ENCODE results near the gene ALAS1. TPM values are rescaled to one million over a fixed set of nuclear protein-coding genes. Genes with fewer than 3 reads are reported as not detected.
"Not testable (repeated sequence)": the region's sequence is repeated elsewhere in the genome, so short reads cannot be mapped to it uniquely, and the experiment has no call there.

ALAS1 gene
- total RNA-seq, 4 donors from 2014 or later, result 61.0 to 99.8 (median 68.4) TPM

GRCh38 chr3:52150860-52151259, 47.1 kb upstream of the ALAS1 start:
- H3K4me1 ChIP-seq, result peaks cover 8 to 10% of the 10 kb centered on the region in 2 donors
- in situ Hi-C loops (cut with MboI; ENCODE audit: low sequenced_read_pairs in 4 of 4), result no loop called here
- no peak for TF ChIP-seq CTCF (IDR thresholded peaks at IDR 0.05 in 4 of 5, conservative IDR thresholded peaks at IDR 0.05 in 1 of 5)
- no peak for TF ChIP-seq POLR2A (IDR thresholded peaks at IDR 0.05)
- no peak overlapping the region for H3K27ac ChIP-seq
- H3K9me3 ChIP-seq, result no peaks in the 10 kb centered on the region
- H3K27me3 ChIP-seq, result no peaks in the 10 kb centered on the region
- ATAC-seq (no peak), DNase-seq (no peak)
- H3K36me3 ChIP-seq, result no peaks in the 10 kb centered on the region
- H3K4me3 ChIP-seq, result no peak overlapping the region
- intact Hi-C loops (cut with DNase I; ENCODE audit: low total_unique reads), result no loop called here

- in situ Hi-C loops (cut with MboI; ENCODE audit: low sequenced_read_pairs in 4 of 4); H3K27ac ChIP-seq; H3K36me3 ChIP-seq; H3K27me3 ChIP-seq; H3K4me3 ChIP-seq; DNase-seq; intact Hi-C loops (cut with DNase I; ENCODE audit: low total_unique reads); ATAC-seq; H3K9me3 ChIP-seq: not testable (repeated sequence)
- peaks cover 8 to 10% of the 10 kb centered on the region in 2 donors for H3K4me1 ChIP-seq
Observed at GRCh38 chr3:52151991-52152390, 46.0 kb upstream of the ALAS1 start.

- no peaks in the 10 kb centered on the region for H3K36me3 ChIP-seq
- peak overlapping the region; percentile 84 to 97 (median 96) for H3K27ac ChIP-seq
- TF ChIP-seq POLR2A (IDR thresholded peaks at IDR 0.05), result no peak
- no peak for TF ChIP-seq CTCF (IDR thresholded peaks at IDR 0.05 in 4 of 5, conservative IDR thresholded peaks at IDR 0.05 in 1 of 5)
- intact Hi-C loops (cut with DNase I; ENCODE audit: low total_unique reads), result loop anchor here (1.0 to 2.0 kb wide), 3 partner anchors 45 to 211 kb away; partner anchors contain the start of genes ALAS1, DUSP7 and PARP3
- no peaks in the 10 kb centered on the region for H3K27me3 ChIP-seq
- H3K9me3 ChIP-seq, result no peaks in the 10 kb centered on the region
- in situ Hi-C loops (cut with MboI; ENCODE audit: low sequenced_read_pairs in 4 of 4), result no loop called here
- H3K4me1 ChIP-seq, result peaks cover 8 to 10% of the 10 kb centered on the region in 2 donors
- DNase-seq (no peak), ATAC-seq (no peak)
- H3K4me3 ChIP-seq, result peak overlapping the region; percentile 65 to 87 (median 82)
Observed at GRCh38 chr3:52153389-52154096, 44.4 kb upstream of the ALAS1 start.

- ATAC-seq (peak; percentile 99), DNase-seq (peak; percentile 97 to 99)
- peak within 1 kb of the TSS; percentile 84 to 97 (median 96) for H3K27ac ChIP-seq
- peak in 4 of 5 experiments; percentile 30 to 46 (median 40) for TF ChIP-seq CTCF (IDR thresholded peaks at IDR 0.05 in 4 of 5, conservative IDR thresholded peaks at IDR 0.05 in 1 of 5)
- peak; percentile 61 to 87 for TF ChIP-seq POLR2A (IDR thresholded peaks at IDR 0.05)
- intact Hi-C loops (cut with DNase I; ENCODE audit: low total_unique reads), result loop anchor here (1.0 to 2.0 kb wide), 3 partner anchors 44 to 212 kb away; partner anchors contain the start of genes ALAS1, DUSP7 and PARP3
- no peaks in the 10 kb centered on the region for H3K36me3 ChIP-seq
- in situ Hi-C loops (cut with MboI; ENCODE audit: low sequenced_read_pairs in 4 of 4), result no loop called here
- H3K9me3 ChIP-seq, result no peaks in the 10 kb centered on the region
- peak within 1 kb of the TSS; percentile 65 to 87 (median 82) for H3K4me3 ChIP-seq
- H3K4me1 ChIP-seq, result peaks cover 8 to 10% of the 10 kb centered on the region in 2 donors
- H3K27me3 ChIP-seq, result no peaks in the 10 kb centered on the region
Observed at GRCh38 chr3:52154135-52155094, 43.5 kb upstream of the ALAS1 start, which contains the start of gene POC1A. Gene POC1A, minus strand, starts transcription at chr3:52154423. Its CDS starts 51 bp downstream, at chr3:52154372.

Data from gastrocnemius medialis (tissue), 4 donors.